BJ (cell line): ENCODE results near the gene ELOVL6. TPM values are rescaled to one million over a fixed set of nuclear protein-coding genes. Genes with fewer than 3 reads are reported as not detected.
"Not testable (repeated sequence)": the region's sequence is repeated elsewhere in the genome, so short reads cannot be mapped to it uniquely, and the experiment has no call there.

Experiments used
- CTCF ChIA-PET: fragments of 350-600 bp; formaldehyde crosslinking; extraction: SDS; loops from one replicate; lab custom pipeline; 2021; ENCODE audit warnings: antibody characterized with exemption, inconsistent platforms; lab: Yijun Ruan, JAX
- POLR2A ChIA-PET: fragments of 300-600 bp; sonication (Branson Sonifier 250); formaldehyde crosslinking; extraction: SDS; loops from one replicate; lab custom pipeline; 2021; ENCODE audit warnings: antibody characterized with exemption; lab: Charles Lee
- DNase-seq: peaks from one replicate; pipeline ENCODE4 v3.0.0-alpha.2; 2011; ENCODE audit warnings: low read depth
- H3K27me3 ChIP-seq: 2 replicates; pipeline ENCODE4 v1.6.0; 2011; ENCODE audit warnings: low read length; ENCODE audit not compliant: control insufficient read depth, insufficient read depth
- H3K36me3 ChIP-seq: 2 replicates; pipeline ENCODE4 v1.5.1; 2011; ENCODE audit warnings: low read length; ENCODE audit not compliant: control insufficient read depth, insufficient read depth
- H3K4me3 ChIP-seq: 2 replicates; pipeline ENCODE4 v1.5.1; 2011; ENCODE audit warnings: low read depth, mild to moderate bottlenecking, control low read depth, low read length
- polyA plus RNA-seq: library from polyadenylated mRNA; depleted of rRNA; stranded (reverse); fragments of >200 nt; gene quantifications from 2 replicates; pipeline ENCODE4 v1.2.3, GENCODE V29; 2011
- TF ChIP-seq, protein P1 (sequence below): IDR thresholded peaks from 2 replicates; pipeline ENCODE4 v1.5.1; 2011; ENCODE audit warnings: low read depth, mild to moderate bottlenecking, control low read depth, inconsistent platforms, low read length, moderate library complexity; ENCODE audit not compliant: insufficient read depth

Gene ELOVL6
- polyA plus RNA-seq, 1 experiment, result 7.6 TPM

DNA sequence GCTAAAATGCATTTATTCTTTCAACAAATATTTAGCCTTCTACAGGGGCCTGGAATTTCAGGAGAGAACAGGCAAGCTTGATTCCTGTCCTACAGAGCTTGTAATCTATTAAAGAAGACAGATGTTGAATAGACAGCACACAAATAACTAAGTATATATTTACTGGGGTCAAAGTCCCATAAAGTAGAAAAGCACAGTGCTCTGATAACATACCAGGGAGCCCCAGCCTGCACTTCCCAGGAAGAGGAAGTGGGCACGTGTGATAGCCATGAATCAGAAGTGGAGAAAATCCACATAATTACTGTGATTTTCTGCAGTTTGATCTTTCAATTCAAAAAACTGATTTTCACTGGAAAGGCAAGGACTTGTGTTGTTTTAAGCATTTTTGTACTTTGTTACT is 156.7 kb downstream of the ELOVL6 start:
- TF ChIP-seq, protein P1, sequence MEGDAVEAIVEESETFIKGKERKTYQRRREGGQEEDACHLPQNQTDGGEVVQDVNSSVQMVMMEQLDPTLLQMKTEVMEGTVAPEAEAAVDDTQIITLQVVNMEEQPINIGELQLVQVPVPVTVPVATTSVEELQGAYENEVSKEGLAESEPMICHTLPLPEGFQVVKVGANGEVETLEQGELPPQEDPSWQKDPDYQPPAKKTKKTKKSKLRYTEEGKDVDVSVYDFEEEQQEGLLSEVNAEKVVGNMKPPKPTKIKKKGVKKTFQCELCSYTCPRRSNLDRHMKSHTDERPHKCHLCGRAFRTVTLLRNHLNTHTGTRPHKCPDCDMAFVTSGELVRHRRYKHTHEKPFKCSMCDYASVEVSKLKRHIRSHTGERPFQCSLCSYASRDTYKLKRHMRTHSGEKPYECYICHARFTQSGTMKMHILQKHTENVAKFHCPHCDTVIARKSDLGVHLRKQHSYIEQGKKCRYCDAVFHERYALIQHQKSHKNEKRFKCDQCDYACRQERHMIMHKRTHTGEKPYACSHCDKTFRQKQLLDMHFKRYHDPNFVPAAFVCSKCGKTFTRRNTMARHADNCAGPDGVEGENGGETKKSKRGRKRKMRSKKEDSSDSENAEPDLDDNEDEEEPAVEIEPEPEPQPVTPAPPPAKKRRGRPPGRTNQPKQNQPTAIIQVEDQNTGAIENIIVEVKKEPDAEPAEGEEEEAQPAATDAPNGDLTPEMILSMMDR, result no peak
- POLR2A ChIA-PET, result no interaction called here
- H3K36me3 ChIP-seq, result no peaks in the 10 kb centered on the region
- H3K27me3 ChIP-seq, result no peaks in the 10 kb centered on the region
- H3K4me3 ChIP-seq, result no peak overlapping the region
- no peak for DNase-seq
- CTCF ChIA-PET, result interaction anchor here (0.6 kb wide), 1 partner anchor 40 kb away, joined by 3 read pairs; no protein-coding TSS in a partner anchor

DNA sequence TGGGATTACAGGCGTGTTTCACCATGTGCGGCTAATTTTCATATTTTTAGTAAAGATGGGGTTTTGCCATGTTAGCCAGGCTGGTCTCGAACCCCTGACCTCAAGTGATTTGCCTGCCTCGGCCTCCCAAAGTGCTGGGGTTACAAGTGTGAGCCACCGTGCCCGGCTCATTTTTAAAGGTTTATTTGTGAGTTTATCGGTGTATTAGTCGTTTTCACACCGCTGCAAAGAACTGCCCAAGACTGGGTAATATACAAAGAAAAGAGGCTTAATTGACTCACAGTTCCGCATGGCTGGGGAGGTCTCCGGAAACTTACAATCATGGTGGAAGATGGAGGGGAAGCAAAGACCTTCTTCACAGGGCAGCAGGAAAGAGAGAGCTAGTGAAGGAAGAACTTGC is 159.3 kb downstream of the ELOVL6 start:
- POLR2A ChIA-PET, DNase-seq, H3K4me3 ChIP-seq, H3K36me3 ChIP-seq, H3K27me3 ChIP-seq: not testable (repeated sequence)
- CTCF ChIA-PET, result interaction anchor here (1.8 kb wide), 1 partner anchor 11 kb away, joined by 9 read pairs; no protein-coding TSS in a partner anchor

DNA sequence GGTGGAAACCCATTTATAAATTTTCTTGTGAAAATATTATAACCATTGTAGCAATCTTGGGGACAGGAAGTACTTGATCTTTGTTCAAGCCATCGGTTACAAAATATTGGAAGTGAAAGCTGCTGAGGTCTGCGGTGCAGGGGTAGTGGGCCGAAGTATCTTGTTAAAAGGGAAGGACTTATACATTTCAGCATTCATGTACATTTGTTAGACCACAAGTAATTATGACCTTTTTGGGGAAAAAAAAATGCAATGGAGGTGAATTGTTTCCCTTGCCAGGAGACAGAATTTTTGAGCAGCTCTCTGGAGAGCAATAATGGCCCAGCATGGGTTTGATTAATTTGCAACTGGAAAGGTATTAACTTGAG is 164.4 kb downstream of the ELOVL6 start:
- no peak for DNase-seq
- TF ChIP-seq, protein P1, result no peak
- CTCF ChIA-PET, result interaction anchor here (0.6 to 2.4 kb wide), 4 partner anchors 11 to 45 kb away, joined by 3 to 9 read pairs (median 4); no protein-coding TSS in a partner anchor
- POLR2A ChIA-PET, result no interaction called here
- Histone ChIP-seq H3K36me3 (no peaks in the 10 kb centered on the region), H3K27me3 (no peaks in the 10 kb centered on the region), H3K4me3 (no peak overlapping the region)

DNA sequence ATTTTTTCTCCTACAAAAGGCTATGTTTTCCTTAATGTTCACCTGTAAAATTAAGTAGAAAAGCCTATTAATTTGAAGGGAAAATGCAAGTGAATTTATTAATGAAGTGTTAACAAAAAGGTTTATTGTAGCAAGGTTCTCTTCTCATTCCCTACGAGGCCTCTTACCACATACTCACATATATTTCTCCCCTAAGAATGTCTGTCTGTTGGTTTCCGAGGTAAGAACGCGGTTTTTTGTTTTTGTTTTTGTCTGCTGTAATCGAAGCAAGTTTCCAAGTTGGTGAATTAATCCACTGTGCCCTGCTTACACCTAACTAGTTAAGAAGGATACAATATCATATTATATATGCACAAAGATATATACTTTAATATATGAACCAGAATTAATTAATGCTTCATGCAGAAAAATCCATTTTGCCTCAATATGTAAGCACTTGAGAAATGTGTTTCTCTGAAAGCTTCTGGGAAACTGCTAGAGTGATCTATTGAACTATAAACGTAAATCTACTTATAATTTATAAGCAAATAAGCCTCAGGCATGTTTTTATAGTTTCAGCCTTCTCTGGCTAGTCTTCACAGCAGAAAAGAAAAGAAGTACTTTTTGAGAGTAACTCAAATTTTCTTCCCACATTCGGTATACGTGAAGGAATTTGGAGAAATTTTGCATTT is 164.9 kb downstream of the ELOVL6 start:
- ChIA-PET POLR2A (no interaction called here), CTCF (interaction anchor here (1.6 to 2.4 kb wide), 2 partner anchors 14 to 16 kb away, joined by 4 to 9 read pairs; no protein-coding TSS in a partner anchor)
- no peaks in the 10 kb centered on the region for H3K36me3 ChIP-seq
- no peak for DNase-seq
- TF ChIP-seq, protein P1, result no peak
- H3K27me3 ChIP-seq, result no peaks in the 10 kb centered on the region
- no peak overlapping the region for H3K4me3 ChIP-seq

DNA sequence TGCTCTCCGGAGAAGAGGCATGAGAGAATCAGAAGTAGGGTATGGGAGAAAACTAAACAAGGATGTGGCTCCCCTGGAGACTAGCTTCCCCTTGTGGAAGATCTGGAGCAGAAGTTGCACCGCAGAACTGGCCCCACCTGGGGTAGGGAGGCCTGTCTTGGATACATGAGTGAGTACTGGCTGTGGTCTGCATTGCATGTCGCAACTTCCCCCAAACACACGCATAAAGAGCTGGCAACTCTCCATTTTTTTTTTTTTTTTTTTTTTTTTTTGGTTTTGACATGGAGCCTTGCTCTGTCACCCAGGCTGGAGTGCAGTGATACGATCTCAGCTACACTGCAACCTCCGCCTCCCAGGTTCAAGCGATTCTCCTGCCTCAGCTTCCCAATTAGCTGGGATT is 165.8 kb downstream of the ELOVL6 start:
- H3K27me3 ChIP-seq, result no peaks in the 10 kb centered on the region
- H3K36me3 ChIP-seq, result no peaks in the 10 kb centered on the region
- H3K4me3 ChIP-seq, result no peak overlapping the region
- no peak for DNase-seq
- CTCF ChIA-PET, result interaction anchor here (1.6 kb wide), 1 partner anchor 14 kb away, joined by 4 read pairs; no protein-coding TSS in a partner anchor
- POLR2A ChIA-PET, result no interaction called here
- TF ChIP-seq, protein P1, result no peak
